Measurements from ENCODE around the gene WWOX.
"Not testable (repeated sequence)": the region's sequence is repeated elsewhere in the genome, so short reads cannot be mapped to it uniquely, and the experiment has no call there.

The WWOX gene

DNA sequence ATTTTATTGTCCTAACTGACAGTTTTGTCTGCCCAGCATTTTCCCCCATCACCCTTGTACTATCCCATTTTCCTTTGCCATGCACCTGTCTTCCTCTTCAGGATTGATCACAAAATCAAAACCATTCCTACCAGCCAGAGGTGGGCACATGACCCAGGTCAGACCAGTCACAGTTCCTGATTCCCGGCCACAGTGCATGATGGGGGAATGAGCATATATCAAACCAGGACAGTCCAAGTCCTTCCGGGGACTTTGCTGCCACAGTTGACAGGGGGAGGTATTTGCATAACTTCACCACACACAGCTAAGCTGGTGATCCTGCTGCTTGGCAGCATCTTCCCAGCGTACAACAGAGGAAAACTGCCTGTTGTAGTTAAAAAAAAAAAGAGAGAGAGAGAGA lies 493.9 kb downstream of the WWOX start:
- DNase-seq (ENCODE audit: extremely low read depth in 1 of 2, low read depth in 1 of 2): no peak

DNA sequence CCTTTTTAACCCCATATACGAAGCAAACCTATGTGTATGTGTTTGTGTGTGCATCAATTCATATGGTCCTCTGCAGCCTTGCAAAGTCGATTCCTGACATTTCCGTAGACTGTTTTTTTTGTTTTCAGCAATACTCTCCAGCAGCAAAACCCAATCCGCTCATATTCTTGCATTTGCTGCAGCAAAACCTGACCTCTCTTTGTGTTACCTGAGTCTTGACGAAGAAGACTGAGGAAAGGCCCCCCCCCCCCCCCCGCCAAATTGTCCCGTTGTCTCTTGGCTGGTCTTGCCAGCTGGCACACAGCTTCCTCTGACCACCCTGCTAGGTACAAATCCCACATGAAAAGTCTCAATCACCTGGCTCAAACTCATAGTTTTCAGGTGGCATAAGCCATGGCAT lies 494.7 kb downstream of the WWOX start:
- DNase-seq (ENCODE audit: extremely low read depth in 1 of 2, low read depth in 1 of 2): no peak

DNA sequence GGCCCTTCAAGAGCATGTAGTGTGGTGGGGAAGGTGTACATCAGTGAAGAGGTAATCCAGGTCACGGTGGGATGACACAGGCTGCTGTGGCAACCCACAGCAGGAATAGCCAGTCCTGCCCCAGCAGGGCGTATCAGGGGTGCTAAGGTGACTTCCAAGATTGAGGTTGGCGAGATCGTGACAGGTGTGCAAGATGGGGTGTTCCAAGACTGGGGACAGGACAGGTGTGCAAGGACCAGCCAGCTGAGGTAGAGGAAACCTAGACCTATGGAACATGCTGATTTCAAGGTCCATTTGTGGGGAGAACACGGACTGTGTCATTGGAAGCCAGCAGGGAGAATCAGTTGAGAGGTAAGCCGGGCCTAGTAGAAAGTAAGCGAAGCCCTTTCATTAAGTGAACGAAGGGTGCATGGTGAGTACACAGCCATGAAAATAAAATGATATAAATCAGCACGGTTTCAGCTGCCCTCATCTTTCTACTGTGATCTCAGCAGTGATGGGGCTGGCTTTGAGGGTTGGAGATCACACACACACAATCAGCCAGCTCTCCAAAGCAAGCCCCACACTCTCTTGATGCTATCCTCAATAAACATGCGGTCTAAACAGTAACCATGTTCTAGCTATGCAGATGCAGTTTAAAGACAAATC lies 497.0 kb downstream of the WWOX start:
- DNase-seq (ENCODE audit: extremely low read depth in 1 of 2, low read depth in 1 of 2): no peak

DNA sequence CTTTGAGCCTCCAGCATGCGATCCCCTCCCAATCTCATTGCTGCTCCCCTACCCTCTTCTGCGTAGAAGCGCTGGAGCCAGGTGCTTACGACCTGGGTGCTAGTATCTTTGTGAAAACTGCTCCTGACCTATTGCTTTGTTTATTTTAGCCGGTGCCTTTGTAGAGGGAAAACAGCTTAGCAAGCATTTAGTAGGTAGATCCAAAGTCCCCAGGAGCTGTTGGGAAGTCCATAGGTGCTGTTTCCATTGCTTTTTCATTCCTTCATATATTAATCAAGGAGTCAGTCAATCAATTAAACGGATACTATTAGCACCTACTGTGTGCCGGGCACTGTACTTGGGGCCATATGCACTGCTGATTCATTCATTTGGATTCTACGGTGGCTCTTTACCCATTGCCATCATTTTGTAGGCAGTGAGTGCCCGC lies 497.6 kb downstream of the WWOX start:
- DNase-seq (ENCODE audit: extremely low read depth in 1 of 2, low read depth in 1 of 2): no peak

DNA sequence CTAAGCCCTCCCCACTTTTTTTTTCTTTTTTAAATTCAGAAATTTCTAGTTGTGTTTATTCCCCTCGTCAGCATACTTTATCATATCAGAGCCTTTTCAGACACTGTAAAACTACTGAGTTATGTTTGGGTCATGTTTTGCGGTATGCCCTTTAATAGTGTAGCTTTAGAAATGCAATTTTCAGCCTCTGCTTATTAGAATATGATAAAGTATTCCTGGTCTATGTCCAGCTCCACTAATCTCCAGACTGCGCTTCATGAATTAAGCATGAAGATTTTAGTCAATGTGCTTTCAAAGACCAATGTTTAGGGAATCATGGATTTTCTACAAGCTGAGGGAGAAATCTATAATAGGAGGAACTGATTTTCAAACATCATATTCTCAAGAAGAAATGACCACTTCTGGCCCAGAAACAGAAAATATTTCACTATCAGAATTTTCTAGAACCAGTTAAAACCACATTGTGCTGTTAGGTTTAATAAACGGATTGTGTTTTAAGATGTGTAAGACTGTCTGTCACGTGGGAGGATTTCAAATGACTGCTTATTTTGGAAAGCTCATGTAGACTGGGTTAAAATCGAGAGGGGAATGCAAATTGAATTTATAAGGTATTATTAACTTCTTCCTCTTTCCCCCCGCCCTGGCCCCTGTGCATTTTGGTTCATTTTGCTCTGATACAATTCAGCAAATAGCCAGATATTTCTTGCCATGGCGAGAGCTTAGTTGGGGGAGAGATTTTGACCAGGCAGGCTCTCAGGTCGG lies 498.5 kb downstream of the WWOX start:
- DNase-seq (ENCODE audit: extremely low read depth in 1 of 2, low read depth in 1 of 2): no peak

DNA sequence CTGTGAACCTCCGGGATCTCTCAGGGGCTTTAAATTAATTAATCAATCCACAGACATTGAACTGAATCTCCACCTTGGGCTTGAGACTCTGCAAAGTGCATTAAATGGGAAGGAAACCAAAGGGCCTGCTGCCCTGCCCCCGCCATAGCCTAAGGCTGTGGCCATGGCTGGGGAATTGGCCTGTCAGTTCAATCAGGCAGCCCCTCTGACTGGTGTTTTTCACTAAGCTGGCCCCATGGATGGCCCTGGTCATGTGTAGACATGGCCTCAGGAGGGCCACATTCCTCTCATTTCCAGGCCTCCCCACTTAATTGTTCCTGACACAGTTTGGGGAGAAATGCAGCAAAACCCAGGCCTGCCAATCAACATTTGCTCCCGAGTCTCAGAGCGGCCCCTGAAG lies 499.8 kb downstream of the WWOX start:
- no peak for DNase-seq (ENCODE audit: extremely low read depth in 1 of 2, low read depth in 1 of 2)

DNA sequence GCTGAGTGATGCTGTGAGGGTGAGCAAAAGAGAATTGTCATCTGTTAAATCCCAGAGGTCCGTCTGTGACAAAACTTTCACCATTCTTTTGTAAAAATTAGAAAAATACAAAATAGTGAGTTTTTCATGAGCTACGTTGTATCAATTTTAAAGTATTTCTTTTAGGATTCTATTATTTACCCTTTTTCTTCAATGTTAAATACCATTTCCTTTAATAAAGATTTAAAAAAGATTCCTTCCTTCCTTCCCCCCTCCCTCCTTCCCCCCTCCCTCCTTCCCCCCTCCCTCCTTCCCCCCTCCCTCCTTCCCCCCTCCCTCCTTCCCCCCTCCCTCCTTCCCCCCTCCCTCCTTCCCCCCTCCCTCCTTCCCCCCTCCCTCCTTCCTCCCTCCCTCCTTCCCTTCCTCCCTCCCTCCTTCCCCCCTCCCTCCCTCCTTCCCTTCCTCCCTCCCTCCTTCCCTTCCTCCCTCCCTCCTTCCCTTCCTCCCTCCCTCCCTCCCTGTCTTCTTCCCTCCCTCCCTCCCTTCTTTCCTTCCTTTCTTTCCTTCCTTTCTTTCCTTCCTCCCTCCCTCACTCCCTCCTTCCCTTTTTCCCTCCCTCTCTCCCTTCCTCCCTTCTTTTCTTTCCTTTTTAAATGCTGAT lies 505.1 kb downstream of the WWOX start:
- not testable (repeated sequence) for DNase-seq (ENCODE audit: extremely low read depth in 1 of 2, low read depth in 1 of 2)

DNA sequence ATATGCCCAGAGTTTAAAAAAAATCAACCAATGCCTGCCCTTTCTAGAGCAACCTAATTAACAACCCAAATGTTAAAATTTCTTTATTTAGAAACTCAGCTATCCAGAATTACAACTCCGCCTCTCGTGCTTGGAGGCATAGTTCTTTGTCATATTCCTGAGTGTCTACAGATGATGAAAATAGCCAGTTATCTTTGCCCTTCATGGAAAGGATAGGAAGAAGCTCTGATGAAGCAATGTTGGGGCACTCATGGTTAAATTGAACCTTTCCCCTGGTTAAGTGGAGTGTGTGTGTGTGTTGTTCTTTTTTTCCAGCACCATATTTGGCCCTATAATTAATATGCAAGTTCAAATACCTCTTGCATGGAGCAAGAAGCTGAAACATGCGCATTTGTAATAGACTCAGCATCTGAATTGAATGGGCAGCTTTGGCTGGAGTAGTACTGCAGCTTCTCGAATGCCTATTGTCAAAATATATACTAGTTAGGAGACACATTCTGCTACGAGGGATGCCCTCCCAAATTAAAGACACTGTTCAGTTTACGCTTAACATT lies 506.2 kb downstream of the WWOX start:
- DNase-seq (ENCODE audit: extremely low read depth in 1 of 2, low read depth in 1 of 2): no peak

DNA sequence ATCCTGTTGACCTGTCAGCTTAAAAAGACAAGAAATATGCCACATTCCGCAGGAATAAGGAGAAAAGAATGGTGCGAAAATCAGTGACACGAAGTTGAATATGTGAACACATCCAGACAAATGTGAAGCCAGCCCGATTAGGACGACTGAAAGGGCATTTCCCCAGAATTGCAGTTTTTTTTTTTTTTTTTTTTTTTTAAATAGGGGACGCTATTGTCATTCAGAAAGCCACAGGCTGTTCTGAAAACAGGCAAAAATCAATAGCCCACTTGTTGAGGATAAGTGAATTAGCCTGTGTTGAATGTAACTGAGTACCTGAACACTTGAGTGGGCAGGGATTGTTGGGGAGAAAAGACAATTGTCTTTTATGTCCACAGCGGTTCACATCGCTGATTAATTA lies 507.1 kb downstream of the WWOX start:
- no peak for DNase-seq (ENCODE audit: extremely low read depth in 1 of 2, low read depth in 1 of 2)

DNA sequence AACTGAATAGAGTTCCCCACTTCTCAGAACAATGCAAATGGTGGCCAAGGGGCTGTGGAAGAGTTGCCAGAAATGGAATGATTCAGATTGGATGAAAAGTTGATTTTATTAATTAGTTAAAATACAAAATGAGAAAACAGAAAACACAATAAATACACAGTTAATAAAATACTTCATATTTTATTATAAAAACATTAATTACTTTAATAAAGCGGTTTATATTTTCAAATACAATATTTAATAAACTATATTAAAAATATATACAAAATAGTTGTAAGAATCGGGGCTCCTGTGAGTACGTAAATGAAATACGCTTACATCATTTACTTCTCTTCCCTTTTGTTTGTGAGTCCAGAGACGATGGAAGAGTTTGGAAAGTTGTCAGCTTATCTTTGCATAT lies 507.6 kb downstream of the WWOX start:
- no peak for DNase-seq (ENCODE audit: extremely low read depth in 1 of 2, low read depth in 1 of 2)

DNA sequence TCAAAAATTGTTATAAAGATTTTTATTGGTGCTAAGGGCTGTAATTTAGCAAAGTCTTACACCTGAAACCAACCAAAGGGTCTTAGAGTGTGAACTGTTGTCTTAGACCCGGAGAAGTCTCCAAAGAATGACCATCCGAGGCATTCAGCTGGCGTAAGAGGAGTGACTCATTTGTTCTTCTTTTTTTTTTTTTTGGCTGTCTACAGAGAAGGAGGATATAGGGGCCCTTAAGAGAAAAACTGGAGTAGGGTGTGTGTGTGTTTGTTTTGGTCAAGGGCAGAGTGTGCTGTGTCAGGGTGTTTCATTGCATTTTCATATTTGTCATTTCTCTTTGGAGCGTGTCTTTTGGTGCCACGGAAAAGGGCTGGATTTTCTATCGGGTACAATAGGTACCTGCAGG lies 508.0 kb downstream of the WWOX start:
- DNase-seq (ENCODE audit: extremely low read depth in 1 of 2, low read depth in 1 of 2): no peak

DNA sequence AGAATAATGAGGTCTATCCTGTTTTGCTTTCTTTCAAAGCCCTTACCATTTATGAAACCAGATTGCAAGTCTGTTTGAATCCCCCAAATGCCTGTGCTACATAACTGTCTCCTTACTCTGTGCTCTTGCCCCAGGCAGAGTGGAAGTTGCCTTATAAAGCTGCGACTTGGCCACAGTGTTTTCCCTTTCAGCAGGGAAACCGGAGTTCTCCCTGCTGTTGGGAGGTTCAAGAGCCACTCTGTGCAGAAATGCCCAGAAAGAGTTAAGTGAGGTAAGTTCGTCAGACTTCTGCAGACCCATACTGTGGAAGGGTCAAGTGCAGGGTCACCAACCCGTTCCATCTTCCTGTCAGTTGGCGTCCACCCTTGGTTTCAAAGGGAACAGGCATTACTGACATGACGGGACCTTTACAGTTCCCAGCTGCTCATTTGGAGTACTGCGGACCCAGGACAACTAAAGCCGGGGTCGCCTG lies 508.9 kb downstream of the WWOX start:
- no peak for DNase-seq (ENCODE audit: extremely low read depth in 1 of 2, low read depth in 1 of 2)

DNA sequence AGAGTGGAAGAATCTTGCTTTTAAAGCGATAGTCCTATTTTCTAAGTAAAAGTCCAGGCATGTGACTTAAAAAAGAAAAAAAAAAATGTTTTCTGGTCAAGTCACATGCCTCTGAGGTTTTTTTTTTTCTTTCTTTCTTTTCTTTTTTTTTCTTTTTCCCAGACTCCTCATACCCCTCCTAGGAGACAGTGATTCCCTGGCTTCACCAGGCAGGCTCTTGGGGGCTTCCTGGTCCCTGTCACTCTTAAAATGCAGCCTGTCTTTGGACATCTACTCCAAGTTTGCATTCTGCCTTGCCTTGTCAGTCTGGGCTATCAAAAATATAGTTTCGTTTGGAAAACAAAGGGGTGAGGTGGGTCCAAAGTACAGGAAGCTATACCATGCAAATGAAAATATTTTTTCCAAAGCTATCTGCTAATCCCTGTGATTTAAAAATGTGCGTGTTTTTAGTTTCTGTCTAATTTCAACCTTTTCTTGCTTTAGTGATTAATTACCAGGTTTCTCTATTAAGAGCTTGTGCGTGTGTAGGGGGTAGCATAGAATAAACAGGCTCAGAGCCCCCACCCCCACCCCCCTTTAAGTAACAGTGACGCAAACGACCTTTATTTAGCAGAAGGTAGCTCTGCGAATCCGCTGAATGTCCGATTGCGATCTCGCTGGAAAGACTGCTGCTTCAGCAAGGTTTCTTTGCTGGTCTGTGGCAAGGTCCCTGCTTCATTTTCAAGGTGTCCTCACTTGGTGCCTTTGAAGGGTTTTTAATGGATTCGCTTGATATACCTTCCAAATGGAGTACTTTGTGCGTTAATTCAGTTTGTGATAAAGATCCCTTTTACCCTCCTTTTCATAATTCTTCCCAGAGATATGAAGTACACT lies 510.2 kb downstream of the WWOX start:
- no peak for DNase-seq (ENCODE audit: extremely low read depth in 1 of 2, low read depth in 1 of 2)

DNA sequence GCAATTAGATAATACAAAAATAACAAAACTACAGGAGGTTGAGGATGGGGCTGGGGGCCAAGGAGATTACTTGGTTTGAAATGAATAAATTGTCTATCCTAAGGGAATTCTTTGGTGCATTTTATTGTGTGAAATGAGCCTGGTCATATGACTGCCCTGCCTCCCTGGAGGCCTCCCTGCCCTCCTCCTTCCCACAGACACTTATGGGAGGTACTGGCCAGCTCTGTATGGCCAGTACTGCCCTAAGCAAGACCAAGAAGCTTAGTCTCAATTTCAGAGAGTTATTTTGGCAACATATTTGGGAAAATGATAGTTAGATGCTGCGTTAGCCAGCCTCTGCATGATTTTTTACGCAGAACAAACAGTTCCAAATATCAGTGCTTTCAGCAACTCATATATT lies 511.9 kb downstream of the WWOX start:
- no peak for DNase-seq (ENCODE audit: extremely low read depth in 1 of 2, low read depth in 1 of 2)

DNA sequence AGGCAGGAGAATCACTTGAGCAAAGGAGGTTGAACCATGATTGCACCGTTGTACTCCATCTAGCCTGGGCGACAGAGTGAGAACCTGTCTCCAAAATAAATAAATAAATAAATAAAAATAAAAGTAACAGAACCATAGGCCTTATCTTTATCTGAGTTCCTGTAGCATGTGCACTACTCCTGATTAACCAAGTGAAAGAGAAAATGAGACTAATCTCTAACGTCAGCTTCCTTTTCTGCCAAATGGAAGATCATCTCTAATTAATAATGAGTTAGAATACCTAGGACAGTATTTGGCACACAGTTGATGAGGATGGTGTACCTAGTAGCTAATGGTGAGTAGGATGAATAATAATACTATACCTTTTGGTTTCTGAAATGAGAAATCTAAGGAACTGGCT lies 520.4 kb downstream of the WWOX start:
- no peak for DNase-seq (ENCODE audit: extremely low read depth in 1 of 2, low read depth in 1 of 2)

DNA sequence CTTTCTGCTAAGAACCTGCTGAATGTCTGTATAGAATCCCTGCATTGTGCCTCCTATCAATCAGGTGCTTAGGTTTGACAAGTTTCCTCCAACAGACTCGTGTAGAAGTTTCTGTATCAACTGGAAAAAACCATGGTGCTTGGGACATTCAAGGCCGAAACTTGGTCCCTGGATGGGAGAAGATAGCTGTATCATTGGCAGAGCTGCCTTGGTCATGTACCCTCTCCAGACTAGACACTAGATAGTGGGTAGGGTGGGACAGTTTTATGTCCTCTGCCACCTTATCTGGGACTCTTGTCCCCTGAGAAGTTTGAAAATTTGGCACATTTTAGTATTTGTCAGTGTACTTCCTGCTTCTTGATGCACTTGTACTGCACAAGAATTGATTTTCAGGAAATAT lies 520.8 kb downstream of the WWOX start:
- DNase-seq (ENCODE audit: extremely low read depth in 1 of 2, low read depth in 1 of 2): no peak

DNA sequence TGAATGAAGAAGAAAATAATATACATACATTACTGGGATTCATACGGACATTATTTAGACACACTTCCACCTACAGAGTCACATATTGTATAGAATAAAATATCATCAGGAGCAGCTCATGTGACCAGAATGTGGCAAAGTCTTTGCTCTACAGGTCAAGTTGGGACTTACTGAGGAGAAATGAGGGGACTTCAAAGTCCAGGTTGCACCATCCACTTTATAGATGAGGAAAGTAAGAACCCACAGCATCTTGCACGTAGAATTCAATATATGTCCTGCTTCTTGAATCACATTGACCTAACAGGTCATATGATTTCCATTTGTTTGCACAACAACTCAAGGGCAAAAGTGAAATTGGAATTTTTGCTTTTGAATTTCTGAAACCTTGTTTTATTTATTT lies 524.3 kb downstream of the WWOX start:
- DNase-seq (ENCODE audit: extremely low read depth in 1 of 2, low read depth in 1 of 2): no peak

DNA sequence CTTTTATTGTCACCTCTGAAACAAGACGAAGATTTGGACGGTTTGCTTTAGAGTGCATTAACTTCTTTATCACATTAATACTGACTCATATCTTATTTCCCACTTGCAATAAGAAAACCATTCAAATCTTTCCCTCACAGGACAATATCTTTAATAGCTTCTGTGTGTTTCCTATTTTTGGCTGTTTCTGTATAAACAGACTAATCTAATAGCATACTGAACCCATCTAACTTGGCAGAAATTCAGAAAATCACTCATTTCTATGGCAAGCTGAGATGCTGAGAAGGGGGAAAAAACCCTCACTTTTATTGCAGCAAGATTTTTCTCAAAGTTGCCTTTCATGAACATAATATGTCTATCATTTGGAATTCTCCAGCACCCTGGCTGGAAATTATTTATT lies 524.9 kb downstream of the WWOX start:
- DNase-seq (ENCODE audit: extremely low read depth in 1 of 2, low read depth in 1 of 2): no peak

DNA sequence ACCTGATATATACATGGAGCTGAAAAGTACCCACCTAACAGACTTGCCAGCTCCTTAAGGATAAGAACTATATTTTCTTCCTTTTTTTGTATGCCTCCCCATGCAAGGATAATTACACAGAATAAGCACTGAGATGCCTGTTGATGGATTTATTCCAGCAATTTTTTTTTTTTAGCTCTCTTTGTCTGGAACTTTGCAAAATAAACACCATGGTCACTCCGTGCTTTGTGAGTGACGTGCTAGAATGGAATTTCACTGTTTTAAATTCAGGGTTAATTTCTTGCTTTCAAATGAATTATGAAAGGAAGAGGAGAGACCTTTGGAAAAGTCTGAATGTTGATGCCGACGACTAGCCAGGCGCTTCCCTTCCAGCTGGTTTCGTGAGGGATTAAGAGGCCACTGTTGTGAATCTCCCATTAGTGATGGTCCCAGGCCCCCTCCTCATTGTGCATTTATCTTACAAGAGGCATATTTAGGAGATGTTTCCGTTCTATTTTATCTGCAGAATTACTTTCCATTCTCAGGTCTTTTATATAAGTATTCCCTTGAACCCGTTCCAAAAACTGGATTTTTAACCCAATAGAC lies 529.1 kb downstream of the WWOX start:
- DNase-seq (ENCODE audit: extremely low read depth in 1 of 2, low read depth in 1 of 2): no peak

DNA sequence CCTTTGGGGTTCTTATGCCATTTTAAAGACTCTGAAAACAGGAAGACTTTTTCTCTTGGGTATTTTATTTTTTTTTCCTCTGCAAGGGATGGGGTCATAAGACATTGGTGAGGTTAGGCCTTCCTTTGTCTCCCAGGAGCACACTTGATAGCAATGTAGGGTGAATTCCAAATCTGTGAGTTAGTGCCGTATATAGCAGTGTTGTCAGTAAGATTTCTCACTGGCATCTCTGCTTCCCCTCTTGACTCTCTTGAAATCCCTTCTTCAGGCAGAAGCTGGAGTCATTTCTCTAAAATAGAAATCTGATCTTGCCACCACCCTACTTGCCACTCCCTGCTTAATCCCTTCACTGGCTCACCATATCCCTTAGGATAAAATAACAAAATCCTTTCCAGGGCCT lies 529.7 kb downstream of the WWOX start:
- no peak for DNase-seq (ENCODE audit: extremely low read depth in 1 of 2, low read depth in 1 of 2)

DNA sequence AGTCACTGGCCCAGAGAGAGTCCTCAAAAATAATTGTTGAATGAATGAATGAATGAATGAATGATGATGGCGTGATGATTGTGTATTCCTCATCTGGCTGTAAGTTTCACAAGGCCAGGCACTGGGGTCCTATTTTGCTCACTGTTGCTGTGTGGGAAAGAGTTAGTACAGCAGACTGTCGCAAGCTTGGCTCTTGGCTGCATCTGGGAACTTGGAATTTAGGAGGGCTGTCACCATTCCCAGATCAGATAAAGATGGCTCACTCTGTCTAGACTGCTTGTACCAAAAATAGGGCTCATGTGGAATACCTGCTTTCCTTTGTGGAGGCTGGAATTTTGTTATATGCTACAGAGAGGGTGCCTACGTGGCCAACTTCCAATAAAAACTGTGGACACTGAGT lies 530.6 kb downstream of the WWOX start:
- no peak for DNase-seq (ENCODE audit: extremely low read depth in 1 of 2, low read depth in 1 of 2)

Measured in stimulated activated CD8-positive, alpha-beta memory T cell treated with anti-CD3 and anti-CD28 coated beads, Interleukin-7, amount 100 ng/mL, for 48 hours (primary cell).